Cardiac muscle cell (in vitro differentiated cells and primary cell): ENCODE results near the gene GALNT18. TPM values are rescaled to one million over a fixed set of nuclear protein-coding genes. Genes with fewer than 3 reads are reported as not detected.

ENCODE experiments used
- DNase-seq, 2 donors: peaks; one replicate each; pipeline versions ENCODE4 v3.0.0 to v3.0.0-alpha.2; 2010 to 2017; ENCODE audit warnings: low read depth in 1 of 2, low spot score in 1 of 2
- H3K27ac ChIP-seq: fragments of 200-600 bp; sonication (generic); 2 replicates; pipeline ENCODE4 v1.5.1; 2016
- H3K27me3 ChIP-seq: fragments of 200-600 bp; sonication (generic); 2 replicates; pipeline ENCODE4 v1.6.0; 2016; ENCODE audit warnings: control low read depth
- H3K36me3 ChIP-seq: fragments of 200-600 bp; sonication (generic); 2 replicates; pipeline ENCODE4 v1.5.1; 2016; ENCODE audit warnings: control low read depth
- H3K4me1 ChIP-seq: fragments of 200-600 bp; sonication (generic); 2 replicates; pipeline ENCODE4 v1.8.1; 2017; ENCODE audit warnings: low read depth, mild to moderate bottlenecking, mixed run types
- H3K4me3 ChIP-seq: fragments of 200-600 bp; sonication (generic); 2 replicates; pipeline ENCODE4 v1.5.1; 2016; ENCODE audit warnings: mild to moderate bottlenecking
- H3K9me3 ChIP-seq: fragments of 200-600 bp; sonication (generic); 2 replicates; pipeline ENCODE4 v1.5.1; 2017; ENCODE audit warnings: low read depth, mild to moderate bottlenecking, control low read depth
- CTCF ChIP-seq: IDR thresholded peaks from 2 replicates; pipeline ENCODE4 v1.5.1; 2012; ENCODE audit warnings: low read depth, mild to moderate bottlenecking, low read length
- polyA plus RNA-seq: library from polyadenylated mRNA; unstranded; fragments of >200 nt; fragmentation: Nextera tagmentation; extraction: Ambion mirVana; gene quantifications from 2 replicates; pipeline ENCODE4 v1.2.1, GENCODE V29; 2016
- total RNA-seq: library from RNA; depleted of rRNA; stranded (reverse); fragments of >200 nt; gene quantifications from 2 replicates; pipeline ENCODE4 v1.2.3, GENCODE V29; 2016

Gene GALNT18
- total RNA-seq (2.2 and 3.4 TPM in 2 replicates), polyA plus RNA-seq (0.70 and 2.1 TPM in 2 replicates)

- TF ChIP-seq CTCF = peak; percentile 43
Observed at GRCh38 chr11:11621573-11622339, at the start of gene GALNT18. Gene GALNT18, minus strand, starts transcription at chr11:11622005.

GRCh38 chr11:11670574-11670973, 48.8 kb upstream of the GALNT18 start:
- H3K27me3 ChIP-seq = no peaks in the 10 kb centered on the region
- H3K9me3 ChIP-seq = no peaks in the 10 kb centered on the region
- H3K36me3 ChIP-seq = no peaks in the 10 kb centered on the region
- no peak overlapping the region for H3K27ac ChIP-seq
- H3K4me1 ChIP-seq = peaks cover 5% of the 10 kb centered on the region
- H3K4me3 ChIP-seq = no peak overlapping the region
- no peak for TF ChIP-seq CTCF
- DNase-seq = no peak

More at GRCh38 chr11:11621573-11622339, at the start of gene GALNT18:
- Histone ChIP-seq H3K36me3 (no peaks in the 10 kb centered on the region), H3K9me3 (no peaks in the 10 kb centered on the region), H3K27ac (no peak within 1 kb of the TSS), H3K4me1 (no peaks in the 10 kb centered on the region), H3K4me3 (peak within 1 kb of the TSS; percentile 43), H3K27me3 (peaks cover 66% of the 10 kb centered on the region)
- DNase-seq = peak; percentile 95 to 98

- TF ChIP-seq CTCF = no peak
- no peak for DNase-seq
- no peak overlapping the region for H3K27ac ChIP-seq
- H3K9me3 ChIP-seq = no peaks in the 10 kb centered on the region
- peaks cover 5% of the 10 kb centered on the region for H3K4me1 ChIP-seq
- no peaks in the 10 kb centered on the region for H3K27me3 ChIP-seq
- H3K36me3 ChIP-seq = no peaks in the 10 kb centered on the region
- no peak overlapping the region for H3K4me3 ChIP-seq
Observed at GRCh38 chr11:11669233-11669846, 47.5 kb upstream of the GALNT18 start.

- Histone ChIP-seq H3K4me1 (peaks cover 9% of the 10 kb centered on the region), H3K27me3 (no peaks in the 10 kb centered on the region), H3K36me3 (no peaks in the 10 kb centered on the region), H3K9me3 (no peaks in the 10 kb centered on the region), H3K27ac (no peak overlapping the region), H3K4me3 (no peak overlapping the region)
- no peak for DNase-seq
- no peak for TF ChIP-seq CTCF
Observed at GRCh38 chr11:11668781-11669180, 47.0 kb upstream of the GALNT18 start.

- no peaks in the 10 kb centered on the region for H3K27me3 ChIP-seq
- DNase-seq = no peak
- H3K4me1 ChIP-seq = peaks cover 9% of the 10 kb centered on the region
- no peaks in the 10 kb centered on the region for H3K9me3 ChIP-seq
- H3K36me3 ChIP-seq = no peaks in the 10 kb centered on the region
- TF ChIP-seq CTCF = no peak
- no peak overlapping the region for H3K4me3 ChIP-seq
- no peak overlapping the region for H3K27ac ChIP-seq
Observed at GRCh38 chr11:11668274-11668673, 46.5 kb upstream of the GALNT18 start.
